GM23248 (cell line): ENCODE data around the gene EML1.

Experiments
- EZH2 ChIP-seq: fragments of 200-600 bp; sonication (generic); IDR thresholded peaks from 2 replicates; pipeline ENCODE4 v1.6.1; 2018; ENCODE audit warnings: antibody characterized with exemption, mild to moderate bottlenecking; ENCODE audit not compliant: insufficient read depth, poor library complexity, severe bottlenecking
- EZH2phosphoT487 ChIP-seq: fragments of 200-600 bp; sonication (generic); IDR thresholded peaks from 2 replicates; pipeline ENCODE4 v1.6.1; 2018; ENCODE audit warnings: antibody characterized with exemption, moderate library complexity, mild to moderate bottlenecking, low read depth; ENCODE audit not compliant: insufficient read depth

GRCh38 chr14:99989032-99989431 lies 195.8 kb downstream of the EML1 start:
- TF ChIP-seq EZH2 (no peak), EZH2phosphoT487 (no peak)
